ENCODE measurements around the gene ATP1B1.

DNA sequence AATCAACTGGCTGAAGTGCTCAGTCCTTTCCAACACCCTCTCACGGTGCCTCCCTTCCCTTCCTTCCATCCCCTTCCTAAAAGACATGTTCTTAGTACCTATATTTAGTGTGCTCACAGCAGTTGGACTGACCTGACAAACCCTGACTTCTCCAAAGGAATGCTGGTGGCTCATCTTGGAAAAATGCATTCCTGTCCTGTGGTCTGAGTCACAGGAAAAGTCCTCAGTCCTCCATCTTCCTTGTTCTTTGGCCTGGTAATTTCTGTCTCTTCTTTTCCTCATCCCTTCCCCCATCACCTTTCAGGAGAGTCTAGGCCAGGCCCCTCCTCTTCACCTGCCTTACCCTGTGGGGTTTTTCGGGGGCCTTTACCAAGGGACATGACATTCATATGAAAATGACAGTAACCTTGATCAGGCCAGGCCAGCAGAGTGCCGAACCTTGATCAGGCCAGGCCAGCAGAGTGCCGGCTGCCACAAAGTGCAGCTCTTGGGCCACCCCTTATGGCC is 7.2 kb downstream of the ATP1B1 start:
- TF ChIP-seq, protein P1, sequence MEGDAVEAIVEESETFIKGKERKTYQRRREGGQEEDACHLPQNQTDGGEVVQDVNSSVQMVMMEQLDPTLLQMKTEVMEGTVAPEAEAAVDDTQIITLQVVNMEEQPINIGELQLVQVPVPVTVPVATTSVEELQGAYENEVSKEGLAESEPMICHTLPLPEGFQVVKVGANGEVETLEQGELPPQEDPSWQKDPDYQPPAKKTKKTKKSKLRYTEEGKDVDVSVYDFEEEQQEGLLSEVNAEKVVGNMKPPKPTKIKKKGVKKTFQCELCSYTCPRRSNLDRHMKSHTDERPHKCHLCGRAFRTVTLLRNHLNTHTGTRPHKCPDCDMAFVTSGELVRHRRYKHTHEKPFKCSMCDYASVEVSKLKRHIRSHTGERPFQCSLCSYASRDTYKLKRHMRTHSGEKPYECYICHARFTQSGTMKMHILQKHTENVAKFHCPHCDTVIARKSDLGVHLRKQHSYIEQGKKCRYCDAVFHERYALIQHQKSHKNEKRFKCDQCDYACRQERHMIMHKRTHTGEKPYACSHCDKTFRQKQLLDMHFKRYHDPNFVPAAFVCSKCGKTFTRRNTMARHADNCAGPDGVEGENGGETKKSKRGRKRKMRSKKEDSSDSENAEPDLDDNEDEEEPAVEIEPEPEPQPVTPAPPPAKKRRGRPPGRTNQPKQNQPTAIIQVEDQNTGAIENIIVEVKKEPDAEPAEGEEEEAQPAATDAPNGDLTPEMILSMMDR (IDR thresholded peaks at IDR 0.05), result no peak
- TF ChIP-seq POLR2A (IDR thresholded peaks at IDR 0.05) (no peak), EP300 (IDR thresholded peaks at IDR 0.05) (no peak)
